ENCODE results near the gene SPHK1.

Gene SPHK1

DNA sequence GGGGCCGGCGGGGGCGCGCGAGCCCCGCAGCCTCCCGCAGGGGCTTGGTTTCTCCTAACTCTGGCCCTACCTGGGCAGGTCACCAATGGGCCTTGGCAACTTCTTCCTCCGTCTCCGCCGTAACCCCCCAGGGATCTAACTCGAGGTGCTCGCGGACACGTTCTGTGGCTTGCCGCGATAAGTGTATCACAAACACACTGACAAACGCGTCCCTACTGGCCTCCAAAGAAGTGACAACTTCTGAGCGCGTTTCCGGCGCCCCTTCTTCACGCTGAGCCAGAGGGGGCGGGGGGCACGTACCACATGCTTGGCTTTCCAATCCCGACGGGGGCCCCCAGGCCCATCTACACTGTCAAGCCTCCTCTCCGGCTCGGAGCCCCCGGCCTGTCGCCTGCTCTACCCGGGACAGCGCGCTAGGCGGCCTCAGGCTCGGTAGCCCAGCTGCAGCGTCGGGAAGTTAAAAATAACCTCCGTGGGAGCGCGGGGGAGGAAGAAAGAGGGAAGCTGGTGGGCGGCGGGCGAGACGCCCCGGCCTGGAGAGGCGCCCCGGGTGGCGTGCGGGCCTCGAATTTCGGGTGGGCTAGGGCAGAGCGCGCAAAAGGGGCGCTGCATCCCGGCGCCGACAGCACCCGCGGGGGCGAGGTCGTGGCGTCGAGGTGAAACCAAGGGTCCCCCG lies 725 bp upstream of the SPHK1 start:
- Histone ChIP-seq H3K36me3 (ENCODE audit: control insufficient read depth, insufficient read depth, low read length) (no peaks in the 10 kb centered on the region), H3K4me3 (ENCODE audit: insufficient read depth, low read depth, low read length) (peak overlapping the region; percentile 60), H3K4me1 (ENCODE audit: control insufficient read depth, insufficient read depth, low read length) (peaks cover 32% of the 10 kb centered on the region), H3K27ac (ENCODE audit: insufficient read depth, low read depth, low read length, poor library complexity, severe bottlenecking) (no peak overlapping the region), H3K27me3 (ENCODE audit: control insufficient read depth, insufficient read depth, low read length, poor library complexity, severe bottlenecking) (peaks cover 43% of the 10 kb centered on the region), H3K9me3 (ENCODE audit: control insufficient read depth, low read length) (no peaks in the 10 kb centered on the region)
- 1% methylated on average over 65 of the region's 65 CpGs for WGBS, 2 experiments

DNA sequence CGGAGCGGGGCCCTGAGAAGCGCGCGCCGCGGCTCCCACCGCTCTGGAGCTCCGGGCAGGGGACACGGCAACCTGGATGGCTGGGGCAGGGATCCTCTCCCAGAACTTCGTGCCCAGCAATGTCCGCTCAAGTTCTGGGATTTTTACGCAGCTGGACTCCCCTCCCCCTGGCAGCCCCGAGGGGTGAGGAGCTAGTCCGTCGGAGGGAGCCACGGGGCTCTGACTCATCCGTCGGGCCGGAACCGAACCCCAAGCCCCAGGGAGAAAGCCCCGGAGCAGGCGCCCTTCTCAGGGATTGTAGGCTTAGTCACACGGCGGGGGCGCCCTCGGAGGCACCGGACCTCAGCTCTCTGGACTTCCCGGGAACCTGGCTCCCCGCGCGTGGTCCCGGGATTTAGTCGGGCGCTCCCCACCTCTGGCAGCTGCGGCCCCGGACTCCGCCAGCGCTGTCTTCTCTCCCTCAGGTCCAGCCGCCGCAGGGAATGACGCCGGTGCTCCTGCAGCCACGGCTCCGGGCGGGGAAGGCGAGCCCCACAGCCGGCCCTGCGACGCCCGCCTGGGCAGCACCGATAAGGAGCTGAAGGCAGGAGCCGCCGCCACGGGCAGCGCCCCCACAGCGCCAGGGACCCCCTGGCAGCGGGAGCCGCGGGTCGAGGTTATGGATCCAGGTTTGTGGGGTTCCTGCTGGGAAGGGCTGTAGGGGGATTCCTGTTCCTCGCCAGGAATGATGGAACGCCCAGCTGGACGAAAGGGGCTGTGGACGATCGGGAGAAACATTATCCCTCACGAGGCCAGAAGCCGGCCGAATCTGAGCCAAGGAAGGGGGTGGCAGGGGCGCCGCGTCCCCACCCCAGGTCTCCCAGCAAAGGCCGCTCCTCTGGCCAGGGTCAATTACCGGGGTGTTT lies 830 bp downstream of the SPHK1 start:
- 5 to 6% methylated on average over 74 of the region's 74 CpGs for WGBS, 2 experiments
- no peaks in the 10 kb centered on the region for H3K36me3 ChIP-seq (ENCODE audit: control insufficient read depth, insufficient read depth, low read length)
- peaks cover 32% of the 10 kb centered on the region for H3K4me1 ChIP-seq (ENCODE audit: control insufficient read depth, insufficient read depth, low read length)
- peak overlapping the region; percentile 60 for H3K4me3 ChIP-seq (ENCODE audit: insufficient read depth, low read depth, low read length)
- no peaks in the 10 kb centered on the region for H3K9me3 ChIP-seq (ENCODE audit: control insufficient read depth, low read length)
- peaks cover 43% of the 10 kb centered on the region for H3K27me3 ChIP-seq (ENCODE audit: control insufficient read depth, insufficient read depth, low read length, poor library complexity, severe bottlenecking)
- H3K27ac ChIP-seq (ENCODE audit: insufficient read depth, low read depth, low read length, poor library complexity, severe bottlenecking), result no peak overlapping the region

GRCh38 chr17:76385892-76386786 lies 1.7 kb downstream of the SPHK1 start:
- Histone ChIP-seq H3K27ac (ENCODE audit: insufficient read depth, low read depth, low read length, poor library complexity, severe bottlenecking) (no peak overlapping the region), H3K9me3 (ENCODE audit: control insufficient read depth, low read length) (no peaks in the 10 kb centered on the region), H3K36me3 (ENCODE audit: control insufficient read depth, insufficient read depth, low read length) (no peaks in the 10 kb centered on the region), H3K27me3 (ENCODE audit: control insufficient read depth, insufficient read depth, low read length, poor library complexity, severe bottlenecking) (peaks cover 43% of the 10 kb centered on the region), H3K4me1 (ENCODE audit: control insufficient read depth, insufficient read depth, low read length) (peaks cover 28% of the 10 kb centered on the region), H3K4me3 (ENCODE audit: insufficient read depth, low read depth, low read length) (peak overlapping the region; percentile 60)
- 56 to 58% methylated on average over 52 of the region's 52 CpGs for WGBS, 2 experiments

- 95 to 96% methylated on average over 31 of the region's 31 CpGs for WGBS, 2 experiments
- Histone ChIP-seq H3K4me1 (ENCODE audit: control insufficient read depth, insufficient read depth, low read length) (peaks cover 18% of the 10 kb centered on the region), H3K9me3 (ENCODE audit: control insufficient read depth, low read length) (no peaks in the 10 kb centered on the region), H3K27me3 (ENCODE audit: control insufficient read depth, insufficient read depth, low read length, poor library complexity, severe bottlenecking) (peaks cover 43% of the 10 kb centered on the region), H3K4me3 (ENCODE audit: insufficient read depth, low read depth, low read length) (no peak overlapping the region), H3K27ac (ENCODE audit: insufficient read depth, low read depth, low read length, poor library complexity, severe bottlenecking) (no peak overlapping the region), H3K36me3 (ENCODE audit: control insufficient read depth, insufficient read depth, low read length) (no peaks in the 10 kb centered on the region)
Measured at GRCh38 chr17:76386966-76387765, 2.8 kb downstream of the SPHK1 start.

- H3K36me3 ChIP-seq (ENCODE audit: control insufficient read depth, insufficient read depth, low read length), result peaks cover 7% of the 10 kb centered on the region
- no peaks in the 10 kb centered on the region for H3K9me3 ChIP-seq (ENCODE audit: control insufficient read depth, low read length)
- 77 to 81% methylated on average over 15 to 16 of the region's 16 CpGs for WGBS, 2 experiments
- H3K4me3 ChIP-seq (ENCODE audit: insufficient read depth, low read depth, low read length), result no peak overlapping the region
- peaks cover 23% of the 10 kb centered on the region for H3K27me3 ChIP-seq (ENCODE audit: control insufficient read depth, insufficient read depth, low read length, poor library complexity, severe bottlenecking)
- H3K27ac ChIP-seq (ENCODE audit: insufficient read depth, low read depth, low read length, poor library complexity, severe bottlenecking), result no peak overlapping the region
- H3K4me1 ChIP-seq (ENCODE audit: control insufficient read depth, insufficient read depth, low read length), result peaks cover 17% of the 10 kb centered on the region
Measured at GRCh38 chr17:76388966-76389888, 4.8 kb downstream of the SPHK1 start.

GRCh38 chr17:76390003-76390421 lies 5.6 kb downstream of the SPHK1 start:
- Histone ChIP-seq H3K9me3 (ENCODE audit: control insufficient read depth, low read length) (no peaks in the 10 kb centered on the region), H3K4me3 (ENCODE audit: insufficient read depth, low read depth, low read length) (no peak overlapping the region), H3K4me1 (ENCODE audit: control insufficient read depth, insufficient read depth, low read length) (peaks cover 12% of the 10 kb centered on the region), H3K27ac (ENCODE audit: insufficient read depth, low read depth, low read length, poor library complexity, severe bottlenecking) (no peak overlapping the region), H3K27me3 (ENCODE audit: control insufficient read depth, insufficient read depth, low read length, poor library complexity, severe bottlenecking) (peaks cover 16% of the 10 kb centered on the region), H3K36me3 (ENCODE audit: control insufficient read depth, insufficient read depth, low read length) (peaks cover 7% of the 10 kb centered on the region)
- 78 to 82% methylated on average over 11 of the region's 11 CpGs for WGBS, 2 experiments

GRCh38 chr17:76391200-76391715 lies 6.8 kb downstream of the SPHK1 start:
- Histone ChIP-seq H3K4me1 (ENCODE audit: control insufficient read depth, insufficient read depth, low read length) (no peaks in the 10 kb centered on the region), H3K27ac (ENCODE audit: insufficient read depth, low read depth, low read length, poor library complexity, severe bottlenecking) (no peak overlapping the region), H3K27me3 (ENCODE audit: control insufficient read depth, insufficient read depth, low read length, poor library complexity, severe bottlenecking) (peaks cover 3% of the 10 kb centered on the region), H3K9me3 (ENCODE audit: control insufficient read depth, low read length) (no peaks in the 10 kb centered on the region), H3K36me3 (ENCODE audit: control insufficient read depth, insufficient read depth, low read length) (peaks cover 16% of the 10 kb centered on the region), H3K4me3 (ENCODE audit: insufficient read depth, low read depth, low read length) (no peak overlapping the region)
- 95 to 96% methylated on average over 21 of the region's 21 CpGs for WGBS, 2 experiments

- H3K27me3 ChIP-seq (ENCODE audit: control insufficient read depth, insufficient read depth, low read length, poor library complexity, severe bottlenecking), result no peaks in the 10 kb centered on the region
- H3K4me3 ChIP-seq (ENCODE audit: insufficient read depth, low read depth, low read length), result no peak overlapping the region
- whole genome bisulfite sequencing, 2 experiments, result 95 to 96% methylated on average over 8 to 10 of the region's 10 CpGs
- H3K9me3 ChIP-seq (ENCODE audit: control insufficient read depth, low read length), result no peaks in the 10 kb centered on the region
- H3K27ac ChIP-seq (ENCODE audit: insufficient read depth, low read depth, low read length, poor library complexity, severe bottlenecking), result no peak overlapping the region
- H3K4me1 ChIP-seq (ENCODE audit: control insufficient read depth, insufficient read depth, low read length), result no peaks in the 10 kb centered on the region
- H3K36me3 ChIP-seq (ENCODE audit: control insufficient read depth, insufficient read depth, low read length), result peaks cover 29% of the 10 kb centered on the region
Measured at GRCh38 chr17:76394166-76394565, 9.8 kb downstream of the SPHK1 start.
